H1 (cell line): ENCODE results near the gene TEX29. TPM values are rescaled to one million over a fixed set of nuclear protein-coding genes. Genes with fewer than 3 reads are reported as not detected.

Source experiments
- ATF3 ChIP-seq: IDR thresholded peaks from 2 replicates; pipeline ENCODE4 v1.6.1; 2011; ENCODE audit warnings: low read depth, mild to moderate bottlenecking, low read length; ENCODE audit not compliant: insufficient read depth
- BACH1 ChIP-seq: IDR thresholded peaks from 2 replicates; pipeline ENCODE4 v1.6.1; 2012; ENCODE audit warnings: low read length, improper control_type of control experiment
- KDM4A ChIP-seq: IDR thresholded peaks from one replicate; pipeline ENCODE4 v1.7.1; 2012; ENCODE audit warnings: low read depth, mild to moderate bottlenecking, moderate library complexity, low read length, inconsistent platforms; ENCODE audit not compliant: severe bottlenecking
- SAP30 ChIP-seq: fragments of 300-600 bp; sonication (generic); IDR thresholded peaks from 2 replicates; pipeline ENCODE4 v1.7.1; 2012; ENCODE audit warnings: low read length, moderate library complexity, mild to moderate bottlenecking, inconsistent platforms; ENCODE audit not compliant: insufficient read depth, insufficient replicate concordance
- SIX5 ChIP-seq: IDR thresholded peaks from 2 replicates; pipeline ENCODE4 v1.6.1; 2011; ENCODE audit warnings: mild to moderate bottlenecking, low read depth, low read length
- TCF12 ChIP-seq: IDR thresholded peaks from 2 replicates; pipeline ENCODE4 v1.6.1; 2011; ENCODE audit warnings: low read depth, mild to moderate bottlenecking, low read length
- USF2 ChIP-seq: IDR thresholded peaks from 2 replicates; pipeline ENCODE4 v1.6.1; 2011; ENCODE audit warnings: low read length, improper control_type of control experiment
- YY1 ChIP-seq: IDR thresholded peaks from 2 replicates; pipeline ENCODE4 v1.6.1; 2011; ENCODE audit warnings: low read depth, mild to moderate bottlenecking, low read length
- polyA plus RNA-seq, 7 experiments: library from polyadenylated mRNA; depleted of rRNA in 3 of 7; stranded (reverse) in 5 of 7; unstranded in 2 of 7; fragments of >200 nt in 5 of 7; fragments of 200-250 nt in 2 of 7; gene quantifications; 1 replicate in 5 of 7; 2 replicates in 1 of 7; 4 replicates in 1 of 7; pipeline versions ENCODE4 v1.2.1 to v1.2.3, GENCODE V29; 2011 to 2013; ENCODE audit warnings: missing spikeins in 2 of 7, mixed read lengths in 2 of 7
- total RNA-seq: library from RNA; stranded (reverse); fragmentation: NEBNext Ultra II Directional; extraction: Animal tissue kit (Norgen Biotek cat#: 25700); gene quantifications from 2 replicates; pipeline ENCODE4 v1.2.1, GENCODE V29; 2021
- TF ChIP-seq, protein P1 (sequence below): fragments of 300-600 bp; sonication (generic); IDR thresholded peaks from 2 replicates; pipeline ENCODE4 v1.7.1; 2012; ENCODE audit warnings: low read length, moderate library complexity, mild to moderate bottlenecking, inconsistent platforms; ENCODE audit not compliant: insufficient replicate concordance

TEX29 gene
- total and polyA plus RNA-seq, 2 of the 8 experiments (the other 6 are each of a cell fraction or from before 2014, with no cell fraction given), result 0.08 TPM; not detected in 1

DNA sequence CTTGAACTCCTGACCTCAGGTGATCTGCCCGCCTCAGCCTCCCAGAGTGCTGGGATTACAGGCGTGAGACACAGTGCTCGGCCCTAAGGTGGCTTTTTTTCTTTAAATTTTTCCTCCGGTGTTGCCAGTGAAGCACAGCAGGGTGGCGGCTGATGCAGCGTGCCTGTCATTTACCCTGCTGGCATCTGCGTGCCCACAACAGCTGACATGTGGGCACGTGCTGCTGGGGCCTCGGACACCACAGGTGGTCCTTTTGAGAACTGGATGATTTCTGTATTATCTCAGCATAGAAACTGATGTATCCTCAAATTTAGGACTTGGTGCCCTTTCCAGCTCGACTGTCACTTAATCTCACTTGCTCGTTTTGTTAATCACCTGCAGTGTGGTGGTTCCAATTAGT is 31.2 kb upstream of the TEX29 start (continued):
- TF ChIP-seq, protein P1, sequence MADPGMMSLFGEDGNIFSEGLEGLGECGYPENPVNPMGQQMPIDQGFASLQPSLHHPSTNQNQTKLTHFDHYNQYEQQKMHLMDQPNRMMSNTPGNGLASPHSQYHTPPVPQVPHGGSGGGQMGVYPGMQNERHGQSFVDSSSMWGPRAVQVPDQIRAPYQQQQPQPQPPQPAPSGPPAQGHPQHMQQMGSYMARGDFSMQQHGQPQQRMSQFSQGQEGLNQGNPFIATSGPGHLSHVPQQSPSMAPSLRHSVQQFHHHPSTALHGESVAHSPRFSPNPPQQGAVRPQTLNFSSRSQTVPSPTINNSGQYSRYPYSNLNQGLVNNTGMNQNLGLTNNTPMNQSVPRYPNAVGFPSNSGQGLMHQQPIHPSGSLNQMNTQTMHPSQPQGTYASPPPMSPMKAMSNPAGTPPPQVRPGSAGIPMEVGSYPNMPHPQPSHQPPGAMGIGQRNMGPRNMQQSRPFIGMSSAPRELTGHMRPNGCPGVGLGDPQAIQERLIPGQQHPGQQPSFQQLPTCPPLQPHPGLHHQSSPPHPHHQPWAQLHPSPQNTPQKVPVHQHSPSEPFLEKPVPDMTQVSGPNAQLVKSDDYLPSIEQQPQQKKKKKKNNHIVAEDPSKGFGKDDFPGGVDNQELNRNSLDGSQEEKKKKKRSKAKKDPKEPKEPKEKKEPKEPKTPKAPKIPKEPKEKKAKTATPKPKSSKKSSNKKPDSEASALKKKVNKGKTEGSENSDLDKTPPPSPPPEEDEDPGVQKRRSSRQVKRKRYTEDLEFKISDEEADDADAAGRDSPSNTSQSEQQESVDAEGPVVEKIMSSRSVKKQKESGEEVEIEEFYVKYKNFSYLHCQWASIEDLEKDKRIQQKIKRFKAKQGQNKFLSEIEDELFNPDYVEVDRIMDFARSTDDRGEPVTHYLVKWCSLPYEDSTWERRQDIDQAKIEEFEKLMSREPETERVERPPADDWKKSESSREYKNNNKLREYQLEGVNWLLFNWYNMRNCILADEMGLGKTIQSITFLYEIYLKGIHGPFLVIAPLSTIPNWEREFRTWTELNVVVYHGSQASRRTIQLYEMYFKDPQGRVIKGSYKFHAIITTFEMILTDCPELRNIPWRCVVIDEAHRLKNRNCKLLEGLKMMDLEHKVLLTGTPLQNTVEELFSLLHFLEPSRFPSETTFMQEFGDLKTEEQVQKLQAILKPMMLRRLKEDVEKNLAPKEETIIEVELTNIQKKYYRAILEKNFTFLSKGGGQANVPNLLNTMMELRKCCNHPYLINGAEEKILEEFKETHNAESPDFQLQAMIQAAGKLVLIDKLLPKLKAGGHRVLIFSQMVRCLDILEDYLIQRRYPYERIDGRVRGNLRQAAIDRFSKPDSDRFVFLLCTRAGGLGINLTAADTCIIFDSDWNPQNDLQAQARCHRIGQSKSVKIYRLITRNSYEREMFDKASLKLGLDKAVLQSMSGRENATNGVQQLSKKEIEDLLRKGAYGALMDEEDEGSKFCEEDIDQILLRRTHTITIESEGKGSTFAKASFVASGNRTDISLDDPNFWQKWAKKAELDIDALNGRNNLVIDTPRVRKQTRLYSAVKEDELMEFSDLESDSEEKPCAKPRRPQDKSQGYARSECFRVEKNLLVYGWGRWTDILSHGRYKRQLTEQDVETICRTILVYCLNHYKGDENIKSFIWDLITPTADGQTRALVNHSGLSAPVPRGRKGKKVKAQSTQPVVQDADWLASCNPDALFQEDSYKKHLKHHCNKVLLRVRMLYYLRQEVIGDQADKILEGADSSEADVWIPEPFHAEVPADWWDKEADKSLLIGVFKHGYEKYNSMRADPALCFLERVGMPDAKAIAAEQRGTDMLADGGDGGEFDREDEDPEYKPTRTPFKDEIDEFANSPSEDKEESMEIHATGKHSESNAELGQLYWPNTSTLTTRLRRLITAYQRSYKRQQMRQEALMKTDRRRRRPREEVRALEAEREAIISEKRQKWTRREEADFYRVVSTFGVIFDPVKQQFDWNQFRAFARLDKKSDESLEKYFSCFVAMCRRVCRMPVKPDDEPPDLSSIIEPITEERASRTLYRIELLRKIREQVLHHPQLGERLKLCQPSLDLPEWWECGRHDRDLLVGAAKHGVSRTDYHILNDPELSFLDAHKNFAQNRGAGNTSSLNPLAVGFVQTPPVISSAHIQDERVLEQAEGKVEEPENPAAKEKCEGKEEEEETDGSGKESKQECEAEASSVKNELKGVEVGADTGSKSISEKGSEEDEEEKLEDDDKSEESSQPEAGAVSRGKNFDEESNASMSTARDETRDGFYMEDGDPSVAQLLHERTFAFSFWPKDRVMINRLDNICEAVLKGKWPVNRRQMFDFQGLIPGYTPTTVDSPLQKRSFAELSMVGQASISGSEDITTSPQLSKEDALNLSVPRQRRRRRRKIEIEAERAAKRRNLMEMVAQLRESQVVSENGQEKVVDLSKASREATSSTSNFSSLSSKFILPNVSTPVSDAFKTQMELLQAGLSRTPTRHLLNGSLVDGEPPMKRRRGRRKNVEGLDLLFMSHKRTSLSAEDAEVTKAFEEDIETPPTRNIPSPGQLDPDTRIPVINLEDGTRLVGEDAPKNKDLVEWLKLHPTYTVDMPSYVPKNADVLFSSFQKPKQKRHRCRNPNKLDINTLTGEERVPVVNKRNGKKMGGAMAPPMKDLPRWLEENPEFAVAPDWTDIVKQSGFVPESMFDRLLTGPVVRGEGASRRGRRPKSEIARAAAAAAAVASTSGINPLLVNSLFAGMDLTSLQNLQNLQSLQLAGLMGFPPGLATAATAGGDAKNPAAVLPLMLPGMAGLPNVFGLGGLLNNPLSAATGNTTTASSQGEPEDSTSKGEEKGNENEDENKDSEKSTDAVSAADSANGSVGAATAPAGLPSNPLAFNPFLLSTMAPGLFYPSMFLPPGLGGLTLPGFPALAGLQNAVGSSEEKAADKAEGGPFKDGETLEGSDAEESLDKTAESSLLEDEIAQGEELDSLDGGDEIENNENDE, result no peak
- TF ChIP-seq USF2 (no peak), BACH1 (no peak), KDM4A (no peak), YY1 (no peak), TCF12 (no peak), SIX5 (no peak), SAP30 (no peak), ATF3 (no peak)
